HEK293 (cell line): ENCODE data around the gene ZFP36.
A peak's percentile ranks its signal among the peaks of the same experiment; 100 is the strongest.

Source experiments
- ATF2 ChIP-seq: fragments of 450-650 bp; formaldehyde crosslinking; IDR thresholded peaks from 2 replicates; pipeline ENCODE4 v1.5.1; 2016; ENCODE audit warnings: missing biosample characterization, missing genetic modification characterization, low read depth
- HOXC10 ChIP-seq: sonication (generic); formaldehyde crosslinking; IDR thresholded peaks from 2 replicates; pipeline ENCODE4 v1.8.1; 2023; ENCODE audit warnings: mild to moderate bottlenecking, missing genetic modification reagents
- MEIS1 ChIP-seq: sonication (generic); formaldehyde crosslinking; IDR thresholded peaks from 2 replicates; pipeline ENCODE4 v1.8.1; 2022; ENCODE audit warnings: missing genetic modification reagents, mild to moderate bottlenecking, borderline replicate concordance
- PRDM10 ChIP-seq: fragments of 450-650 bp; formaldehyde crosslinking; IDR thresholded peaks from 2 replicates; pipeline ENCODE4 v1.5.1; 2016; ENCODE audit warnings: missing biosample characterization, missing genetic modification characterization
- SCRT2 ChIP-seq: fragments of 450-650 bp; formaldehyde crosslinking; IDR thresholded peaks from 2 replicates; pipeline ENCODE4 v1.5.1; 2016; ENCODE audit warnings: missing biosample characterization, missing genetic modification characterization
- TCF7L2 ChIP-seq: IDR thresholded peaks from 2 replicates; pipeline ENCODE4 v1.6.1; 2011; ENCODE audit warnings: low read depth, mild to moderate bottlenecking, inconsistent platforms, low read length, moderate library complexity, borderline replicate concordance
- ZFP3 ChIP-seq: fragments of 450-650 bp; formaldehyde crosslinking; IDR thresholded peaks from 2 replicates; pipeline ENCODE4 v1.5.1; 2016; ENCODE audit warnings: low read depth, missing biosample characterization, missing genetic modification characterization
- ZFP37 ChIP-seq: fragments of 450-650 bp; formaldehyde crosslinking; IDR thresholded peaks from 2 replicates; pipeline ENCODE4 v1.5.1; 2016; ENCODE audit warnings: missing biosample characterization, missing genetic modification characterization
- ZFP69B ChIP-seq: fragments of 450-650 bp; formaldehyde crosslinking; IDR thresholded peaks from 2 replicates; pipeline ENCODE4 v1.5.1; 2016; ENCODE audit warnings: missing biosample characterization, missing genetic modification characterization
- ZNF155 ChIP-seq: fragments of 450-650 bp; formaldehyde crosslinking; IDR thresholded peaks from 2 replicates; pipeline ENCODE4 v1.5.1; 2016; ENCODE audit warnings: missing biosample characterization, missing genetic modification characterization
- ZNF18 ChIP-seq: fragments of 450-650 bp; formaldehyde crosslinking; IDR thresholded peaks from 2 replicates; pipeline ENCODE4 v1.5.1; 2016; ENCODE audit warnings: missing biosample characterization, missing genetic modification characterization
- ZNF239 ChIP-seq: fragments of 450-650 bp; formaldehyde crosslinking; IDR thresholded peaks from 2 replicates; pipeline ENCODE4 v1.5.1; 2016; ENCODE audit warnings: missing biosample characterization, missing genetic modification characterization
- ZNF274 ChIP-seq, 2 experiments: fragments of 200-500 bp in 1 of 2; fragments of 450-650 bp in 1 of 2; sonication (Bioruptor generic) in 1 of 2; formaldehyde crosslinking in 1 of 2; IDR thresholded peaks; 2 replicates each; pipeline versions ENCODE4 v1.5.1 to v1.6.1; 2014 to 2016; ENCODE audit warnings: borderline replicate concordance in 1 of 2, inconsistent platforms in 1 of 2, low read length in 1 of 2, missing biosample characterization in 1 of 2, missing genetic modification characterization in 1 of 2
- ZNF311 ChIP-seq: fragments of 450-650 bp; formaldehyde crosslinking; IDR thresholded peaks from 2 replicates; pipeline ENCODE4 v1.5.1; 2017; ENCODE audit warnings: missing biosample characterization, missing genetic modification characterization, borderline replicate concordance
- ZNF416 ChIP-seq: fragments of 450-650 bp; formaldehyde crosslinking; IDR thresholded peaks from 2 replicates; pipeline ENCODE4 v1.5.1; 2016; ENCODE audit warnings: missing biosample characterization, missing genetic modification characterization
- ZNF423 ChIP-seq: fragments of 450-650 bp; formaldehyde crosslinking; IDR thresholded peaks from 2 replicates; pipeline ENCODE4 v1.5.1; 2016; ENCODE audit warnings: missing biosample characterization, missing genetic modification characterization
- ZNF501 ChIP-seq: fragments of 450-650 bp; formaldehyde crosslinking; IDR thresholded peaks from 2 replicates; pipeline ENCODE4 v1.5.1; 2016; ENCODE audit warnings: missing biosample characterization, missing genetic modification characterization
- ZNF513 ChIP-seq: fragments of 450-650 bp; IDR thresholded peaks from 2 replicates; pipeline ENCODE4 v1.5.1; 2018; ENCODE audit warnings: missing biosample characterization, missing genetic modification characterization
- ZNF518A ChIP-seq: fragments of 450-650 bp; formaldehyde crosslinking; conservative IDR thresholded peaks from 2 replicates; pipeline ENCODE4 v1.5.1; 2016; ENCODE audit warnings: low read depth, missing biosample characterization, missing genetic modification characterization
- ZNF529 ChIP-seq: fragments of 450-650 bp; formaldehyde crosslinking; IDR thresholded peaks from 2 replicates; pipeline ENCODE4 v1.5.1; 2017; ENCODE audit warnings: missing genetic modification characterization, missing biosample characterization; ENCODE audit not compliant: insufficient replicate concordance
- ZNF561 ChIP-seq: fragments of 450-650 bp; IDR thresholded peaks from 2 replicates; pipeline ENCODE4 v1.5.1; 2018; ENCODE audit warnings: missing biosample characterization, missing genetic modification characterization, borderline replicate concordance
- ZNF596 ChIP-seq: fragments of 450-650 bp; IDR thresholded peaks from 2 replicates; pipeline ENCODE4 v1.5.0; 2018; ENCODE audit warnings: missing biosample characterization, mild to moderate bottlenecking, missing genetic modification characterization, moderate library complexity
- ZNF624 ChIP-seq: fragments of 450-650 bp; formaldehyde crosslinking; IDR thresholded peaks from 2 replicates; pipeline ENCODE4 v1.5.1; 2017; ENCODE audit warnings: missing biosample characterization, missing genetic modification characterization
- ZNF654 ChIP-seq: fragments of 450-650 bp; formaldehyde crosslinking; IDR thresholded peaks from 2 replicates; pipeline ENCODE4 v1.5.1; 2016; ENCODE audit warnings: low read depth, missing biosample characterization, missing genetic modification characterization
- ZNF664 ChIP-seq: fragments of 450-650 bp; formaldehyde crosslinking; IDR thresholded peaks from 2 replicates; pipeline ENCODE4 v1.5.1; 2016; ENCODE audit warnings: missing biosample characterization, missing genetic modification characterization
- ZNF747 ChIP-seq: fragments of 450-650 bp; formaldehyde crosslinking; IDR thresholded peaks from 2 replicates; pipeline ENCODE4 v1.5.1; 2016; ENCODE audit warnings: missing biosample characterization, missing genetic modification characterization
- ZNF792 ChIP-seq: fragments of 450-650 bp; formaldehyde crosslinking; IDR thresholded peaks from 2 replicates; pipeline ENCODE4 v1.5.1; 2016; ENCODE audit warnings: missing biosample characterization, missing genetic modification characterization
- ZNF830 ChIP-seq: fragments of 450-650 bp; IDR thresholded peaks from 2 replicates; pipeline ENCODE4 v1.5.0; 2018; ENCODE audit warnings: missing biosample characterization, missing genetic modification characterization, low read depth, mild to moderate bottlenecking, moderate library complexity

ZFP36 gene

GRCh38 chr19:39411832-39412099 lies 5.1 kb downstream of the ZFP36 start (continued):
- TF ChIP-seq ZNF513 (tag by site-specific recombination) (no peak), ZNF596 (tag by site-specific recombination) (no peak), SCRT2 (peak; percentile 81), ZNF518A (peak; percentile 50; the same call in 1 of the 2 replicates), ZNF239 (tag by site-specific recombination) (no peak), HOXC10 (CRISPR knock-in tag) (no peak), ZFP3 (no peak), ZNF561 (tag by site-specific recombination) (peak; percentile 98; the same call in 1 of the 2 replicates), PRDM10 (tag by site-specific recombination) (no peak), ZNF18 (tag by site-specific recombination) (no peak; the same call in 1 of the 2 replicates), ZNF664 (tag by site-specific recombination) (peak; percentile 75), ATF2 (tag by site-specific recombination) (no peak), ZFP69B (tag by site-specific recombination) (peak; percentile 88), ZNF624 (tag by site-specific recombination) (no peak), ZNF501 (tag by site-specific recombination) (peak; percentile 97), ZNF423 (tag by site-specific recombination) (peak; percentile 95; the same call in 1 of the 2 replicates), ZNF416 (tag by site-specific recombination) (no peak), ZNF274 (IDR thresholded peaks at IDR 0.05; ENCODE audit: low read length) (no peak), ZNF274 (tag by site-specific recombination; IDR thresholded peaks at IDR 0.05; ENCODE audit: borderline replicate concordance) (no peak; the same call in 1 of the 2 replicates), ZNF529 (tag by site-specific recombination) (no peak), ZNF747 (tag by site-specific recombination) (no peak), TCF7L2 (no peak), ZNF830 (tag by site-specific recombination) (no peak), ZNF155 (tag by site-specific recombination) (no peak), ZFP37 (peak; percentile 93; the same call in 1 of the 2 replicates), MEIS1 (CRISPR knock-in tag) (no peak), ZNF792 (peak; percentile 89; the same call in 1 of the 2 replicates), ZNF654 (tag by site-specific recombination) (peak; percentile 100), ZNF311 (tag by site-specific recombination) (no peak)
